PC-3 (cell line): ENCODE data around the gene CPN2.

Source experiments
- CTCF ChIP-seq: fragments of 300-600 bp; sonication (generic); conservative IDR thresholded peaks from 2 replicates; pipeline ENCODE4 v1.5.1; 2017; ENCODE audit warnings: antibody characterized with exemption, low read depth, mild to moderate bottlenecking, low read length
- EZH2phosphoT487 ChIP-seq: fragments of 300-600 bp; sonication (generic); IDR thresholded peaks from 2 replicates; pipeline ENCODE4 v1.6.1; 2018; ENCODE audit warnings: mild to moderate bottlenecking, antibody characterized with exemption, low read length, borderline replicate concordance

- TF ChIP-seq EZH2phosphoT487 (no peak), CTCF (no peak)
Observed at GRCh38 chr3:194314388-194315068, 36.6 kb downstream of the CPN2 start.
